Liver (tissue), 3 donors: Measurements from ENCODE around the gene SMIM35.

ENCODE experiments used
- CTCF ChIP-seq: fragments of 150-350 bp; IDR thresholded peaks from 2 replicates; pipeline ENCODE4 v1.5.1; 2017; ENCODE audit warnings: improper control_type of control experiment, low read depth, low read length; ENCODE audit not compliant: missing input control
- TAF1 ChIP-seq: conservative IDR thresholded peaks from 2 replicates; pipeline ENCODE4 v1.6.1; 2016; ENCODE audit warnings: antibody characterized with exemption, mild to moderate bottlenecking
- ZBTB33 ChIP-seq: IDR thresholded peaks from 2 replicates; pipeline ENCODE4 v1.6.1; 2016; ENCODE audit warnings: antibody characterized with exemption
- donor health status: healthy.
- donor health status: healthy.

- TF ChIP-seq TAF1: no peak
- no peak for TF ChIP-seq ZBTB33
- TF ChIP-seq CTCF: no peak
Measured at GRCh38 chr11:118105657-118106305, 19.0 kb upstream of the SMIM35 start.
